ENCODE measurements around the gene WFS1. TPM values are rescaled to one million over a fixed set of nuclear protein-coding genes. Genes with fewer than 3 reads are reported as not detected.

WFS1 gene
- total and polyA plus RNA-seq, 2 of the 13 experiments (the other 11 are each of a cell fraction or from before 2014, with no cell fraction given) = 39.1 to 42.2 TPM

- H3K9ac ChIP-seq (ENCODE audit: insufficient read depth, low read depth, low read length) = no peak overlapping the region
- no TSS peak for BruUV-seq (replicated peaks)
- no peaks in the 10 kb centered on the region for H3K4me1 ChIP-seq (ENCODE audit: insufficient read depth, low read length)
- no peak overlapping the region for H3K4me2 ChIP-seq (ENCODE audit: low read depth, low read length)
- FAIRE-seq (no peak), ATAC-seq (no peak), DNase-seq (ENCODE audit: low spot score) (no peak)
- CTCF ChIA-PET (ENCODE audit: low intra/inter-chr PET ratio, low total read pairs) = no interaction called here
- no peak overlapping the region for H3K27ac ChIP-seq (ENCODE audit: extremely low read length, insufficient read depth, low read length)
- no peaks in the 10 kb centered on the region for H4K20me1 ChIP-seq (ENCODE audit: insufficient read depth, low read length)
- H3K27me3 ChIP-seq (ENCODE audit: control insufficient read depth in 1 of 2, insufficient read depth in 2 of 2, low read length in 2 of 2) = peaks cover 6 to 35% of the 10 kb centered on the region in 2 experiments; a peak in 3 of 5 replicates
- H3K36me3 ChIP-seq (replicated peaks in 1 of 2; ENCODE audit: control insufficient read depth in 1 of 2, insufficient read depth in 2 of 2, low read length in 2 of 2) = no peaks in the 10 kb centered on the region
- H3K79me2 ChIP-seq (ENCODE audit: insufficient read depth, low read length) = no peaks in the 10 kb centered on the region
- POLR2A ChIA-PET = no interaction called here
- in situ Hi-C loops (cut with HindIII; ENCODE audit: extremely low pct_ligation_motif_present, low pct_unique_long_range_greater_than_20kb) (loop anchor here (25.0 kb wide), 1 partner anchor 326 kb away; no protein-coding TSS in a partner anchor), intact Hi-C loops (cut with micrococcal nuclease; ENCODE audit: unreplicated experiment) (no loop called here)
- H3K4me3 ChIP-seq (replicated peaks in 1 of 3; ENCODE audit: insufficient read depth in 1 of 3, low read depth in 2 of 3, low read length in 3 of 3) = no peak overlapping the region
- H3K9me3 ChIP-seq (ENCODE audit: low read length) = no peaks in the 10 kb centered on the region
- no peak overlapping the region for H2AFZ ChIP-seq (ENCODE audit: low read length)
- WGBS (ENCODE audit: low lambda C conversion rate) = 42% methylated on average over 16 of the region's 17 CpGs
- TF ChIP-seq HES4 (CRISPR knock-in tag; IDR thresholded peaks at IDR 0.05; ENCODE audit: borderline replicate concordance) = no peak
- no peak for TF ChIP-seq ZNF589 (CRISPR knock-in tag; conservative IDR thresholded peaks at IDR 0.05)
- TF ChIP-seq AHDC1 (CRISPR knock-in tag; IDR thresholded peaks at IDR 0.05; ENCODE audit: borderline replicate concordance) = no peak
- no peak for TF ChIP-seq CEBPZ (IDR thresholded peaks at IDR 0.05; ENCODE audit: low read length)
- no peak for TF ChIP-seq EEA1 (CRISPR knock-in tag; IDR thresholded peaks at IDR 0.05; ENCODE audit: borderline replicate concordance)
- no peak for TF ChIP-seq NFE2L1 (CRISPR knock-in tag; IDR thresholded peaks at IDR 0.05; ENCODE audit: borderline replicate concordance)
- TF ChIP-seq, protein P1, sequence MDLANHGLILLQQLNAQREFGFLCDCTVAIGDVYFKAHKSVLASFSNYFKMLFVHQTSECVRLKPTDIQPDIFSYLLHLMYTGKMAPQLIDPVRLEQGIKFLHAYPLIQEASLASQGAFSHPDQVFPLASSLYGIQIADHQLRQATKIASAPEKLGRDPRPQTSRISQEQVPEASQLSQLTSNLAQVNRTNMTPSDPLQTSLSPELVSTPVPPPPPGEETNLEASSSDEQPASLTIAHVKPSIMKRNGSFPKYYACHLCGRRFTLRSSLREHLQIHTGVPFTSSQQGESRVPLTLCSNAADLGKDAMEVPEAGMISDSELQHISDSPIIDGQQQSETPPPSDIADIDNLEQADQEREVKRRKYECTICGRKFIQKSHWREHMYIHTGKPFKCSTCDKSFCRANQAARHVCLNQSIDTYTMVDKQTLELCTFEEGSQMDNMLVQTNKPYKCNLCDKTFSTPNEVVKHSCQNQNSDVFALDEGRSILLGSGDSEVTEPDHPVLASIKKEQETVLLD (CRISPR knock-in tag; IDR thresholded peaks at IDR 0.05; ENCODE audit: low read depth) = no peak
- no peak for TF ChIP-seq ZNF781 (CRISPR knock-in tag; IDR thresholded peaks at IDR 0.05; ENCODE audit: borderline replicate concordance, not compliant biosample characterization)
- no peak for TF ChIP-seq KLF15 (CRISPR knock-in tag; IDR thresholded peaks at IDR 0.05; ENCODE audit: borderline replicate concordance)
- TF ChIP-seq, protein P2, sequence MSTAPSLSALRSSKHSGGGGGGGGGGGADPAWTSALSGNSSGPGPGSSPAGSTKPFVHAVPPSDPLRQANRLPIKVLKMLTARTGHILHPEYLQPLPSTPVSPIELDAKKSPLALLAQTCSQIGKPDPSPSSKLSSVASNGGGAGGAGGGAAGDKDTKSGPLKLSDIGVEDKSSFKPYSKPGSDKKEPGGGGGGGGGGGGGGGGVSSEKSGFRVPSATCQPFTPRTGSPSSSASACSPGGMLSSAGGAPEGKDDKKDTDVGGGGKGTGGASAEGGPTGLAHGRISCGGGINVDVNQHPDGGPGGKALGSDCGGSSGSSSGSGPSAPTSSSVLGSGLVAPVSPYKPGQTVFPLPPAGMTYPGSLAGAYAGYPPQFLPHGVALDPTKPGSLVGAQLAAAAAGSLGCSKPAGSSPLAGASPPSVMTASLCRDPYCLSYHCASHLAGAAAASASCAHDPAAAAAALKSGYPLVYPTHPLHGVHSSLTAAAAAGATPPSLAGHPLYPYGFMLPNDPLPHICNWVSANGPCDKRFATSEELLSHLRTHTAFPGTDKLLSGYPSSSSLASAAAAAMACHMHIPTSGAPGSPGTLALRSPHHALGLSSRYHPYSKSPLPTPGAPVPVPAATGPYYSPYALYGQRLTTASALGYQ (CRISPR knock-in tag; IDR thresholded peaks at IDR 0.05) = no peak
Measured at GRCh38 chr4:6235901-6236640, 33.6 kb upstream of the WFS1 start.
